NOMO-1 treated with dmso at 0.1 percent for 144 hours (cell line): ENCODE data around the gene KCNE3.

Source experiments
- DNase-seq: peaks from one replicate; lab custom pipeline; 2025; ENCODE audit not compliant: unreplicated experiment; lab: John Stamatoyannopoulos, UW

KCNE3 gene, protein sequence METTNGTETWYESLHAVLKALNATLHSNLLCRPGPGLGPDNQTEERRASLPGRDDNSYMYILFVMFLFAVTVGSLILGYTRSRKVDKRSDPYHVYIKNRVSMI

DNA sequence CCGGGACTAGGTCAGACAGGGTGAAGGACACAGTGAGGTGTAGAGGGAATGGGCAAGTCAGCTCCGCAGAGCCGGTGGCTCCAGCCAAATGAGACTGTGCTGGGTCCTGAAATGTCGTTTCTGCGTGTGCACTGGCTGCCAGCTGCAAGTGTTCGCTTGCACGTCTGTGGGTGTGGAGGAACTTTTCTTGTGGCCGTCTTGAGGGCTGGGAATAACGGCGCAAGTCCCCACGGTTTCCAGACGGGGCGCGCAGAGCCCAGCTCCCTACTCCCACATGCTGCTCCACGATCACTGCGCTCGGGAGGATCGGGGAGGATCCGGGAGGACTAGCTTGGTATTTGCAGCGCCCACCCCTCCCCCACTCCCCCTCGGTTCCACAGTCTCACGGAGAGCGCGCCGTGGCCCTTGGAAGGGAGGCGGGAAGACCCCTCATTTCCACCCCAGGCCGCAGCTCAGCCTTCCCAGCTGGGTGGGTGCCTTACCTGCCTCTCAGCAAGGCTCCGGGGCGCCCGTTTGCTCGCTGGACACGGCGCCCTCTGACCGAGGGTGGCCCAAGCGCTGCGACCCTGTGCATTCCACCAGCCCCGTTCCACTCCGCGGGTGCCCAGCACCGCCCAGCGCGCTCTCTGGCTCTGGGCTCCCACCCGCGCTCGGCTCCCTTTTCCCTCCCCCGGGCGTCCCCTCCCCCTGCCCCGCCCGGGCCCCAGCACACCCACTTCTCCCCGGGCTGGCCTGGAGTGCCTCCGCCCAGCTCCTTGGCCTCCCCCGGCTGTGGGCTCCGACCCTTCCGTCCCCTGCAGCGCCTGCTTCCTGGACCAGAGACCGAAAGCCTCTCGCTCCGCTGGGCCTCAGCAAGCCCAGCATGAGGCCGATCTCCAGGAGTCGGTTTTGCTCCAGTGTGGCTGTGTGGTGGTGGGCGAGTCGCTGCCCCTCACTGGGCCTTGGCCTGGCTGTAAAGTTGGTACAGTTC lies at the start of gene KCNE3:
KCNE3 (minus strand) TSS at position 634 of the 970 bp plus-strand sequence. CDS start 9,986 bp downstream, outside the sequence.
- no peak for DNase-seq

DNA sequence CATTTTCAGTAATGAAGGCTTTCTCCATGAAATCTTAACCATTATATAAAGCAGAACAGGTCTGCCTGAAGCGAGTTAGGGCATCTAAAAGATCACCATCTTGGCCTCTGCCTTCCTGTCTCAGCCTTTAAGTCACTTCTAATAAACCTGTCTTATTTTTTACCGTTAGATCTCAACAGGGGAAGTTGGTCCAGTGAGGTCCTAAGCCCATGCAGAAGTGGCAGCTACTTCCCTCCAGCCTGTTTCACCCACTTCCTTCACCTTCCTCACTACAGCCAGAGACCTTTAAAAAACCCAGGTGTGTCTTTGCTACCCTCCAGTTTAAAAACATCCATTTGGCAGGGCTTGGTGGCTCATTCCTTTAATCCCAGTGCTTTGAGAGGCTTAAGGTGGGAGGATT lies 40.2 kb upstream of the KCNE3 start:
- no peak for DNase-seq

DNA sequence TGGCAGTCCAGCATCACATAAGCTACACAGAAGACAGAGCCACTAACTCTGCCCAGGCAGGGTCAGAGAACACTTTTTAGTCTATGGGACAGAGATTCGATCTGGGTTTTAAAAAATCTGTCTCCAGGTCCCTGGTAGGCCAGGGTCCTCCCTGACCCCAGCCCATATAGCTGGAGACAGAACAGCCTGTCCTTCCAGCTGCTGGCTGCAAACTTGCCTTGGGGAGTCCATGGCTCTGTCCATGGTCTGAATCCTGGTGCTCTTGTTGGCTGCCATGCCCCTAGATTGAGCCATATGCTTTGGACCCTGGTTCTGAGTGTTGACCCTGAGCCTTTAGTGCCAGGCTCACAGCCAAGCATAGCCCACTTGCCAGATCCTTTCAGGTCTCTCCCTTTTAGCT lies 39.5 kb upstream of the KCNE3 start:
- no peak for DNase-seq

DNA sequence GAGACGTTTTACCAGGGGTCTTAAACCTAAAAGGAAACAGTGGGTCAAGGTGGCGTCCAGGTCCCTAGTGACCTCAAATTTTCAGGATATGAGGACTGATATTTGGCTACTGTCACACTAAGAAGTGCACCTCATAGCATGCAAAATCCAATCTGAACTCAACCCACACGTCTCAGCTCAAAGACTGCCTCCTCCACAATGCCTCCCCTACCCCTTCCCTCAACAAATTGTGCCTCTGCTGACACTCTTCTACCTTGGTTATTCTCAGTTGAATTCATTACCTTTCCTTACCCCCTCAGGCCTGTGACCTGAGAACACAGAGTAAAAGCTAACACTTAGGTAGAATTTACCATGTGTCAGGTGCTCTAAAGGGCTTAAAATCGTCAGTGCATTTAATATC lies 38.6 kb upstream of the KCNE3 start:
- DNase-seq, result no peak

DNA sequence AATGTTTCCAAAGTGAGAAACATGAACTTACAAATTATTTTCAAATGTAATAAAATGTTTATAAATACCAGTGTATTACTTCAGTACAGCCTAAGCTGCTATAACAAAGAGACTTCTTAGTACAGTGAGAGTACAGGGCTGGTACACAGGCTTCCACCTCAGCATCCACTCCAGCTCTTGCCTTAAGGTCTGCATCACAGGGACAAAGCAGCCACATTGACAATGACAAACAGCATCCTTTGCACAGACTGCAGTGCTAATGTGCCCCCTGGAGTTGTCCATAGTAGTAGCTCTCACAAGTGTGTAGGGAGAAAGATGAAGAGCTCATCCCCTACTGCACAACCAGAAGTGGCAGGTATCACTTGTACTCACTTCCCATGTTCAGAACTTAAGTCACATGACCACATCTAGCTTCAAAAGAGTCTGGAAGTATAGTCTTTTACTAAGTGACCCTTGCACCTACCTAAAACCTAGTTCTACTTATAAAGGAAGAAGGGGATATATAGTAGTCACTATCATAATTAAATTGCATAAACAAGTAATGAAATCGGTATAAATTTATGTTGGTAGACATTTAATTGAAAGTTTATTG lies 36.8 kb upstream of the KCNE3 start:
- no peak for DNase-seq

DNA sequence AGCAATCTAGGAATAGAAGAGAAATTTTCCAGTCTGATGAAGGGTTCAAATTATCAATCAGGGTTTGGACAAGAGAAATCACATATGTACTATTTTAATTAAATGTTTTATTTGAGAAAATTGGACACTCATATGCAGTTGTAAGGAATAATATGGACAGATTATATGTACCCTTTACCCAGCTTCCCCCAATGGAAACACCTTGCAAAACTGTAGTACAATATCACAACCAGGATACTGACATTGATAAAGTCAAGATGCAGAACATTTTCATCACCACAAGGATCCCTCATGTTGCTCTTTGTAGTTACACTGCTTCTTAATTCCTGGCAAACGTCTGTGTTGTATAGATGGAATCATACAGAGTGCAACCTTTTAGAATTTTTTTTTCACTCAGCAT lies 27.6 kb upstream of the KCNE3 start:
- no peak for DNase-seq

DNA sequence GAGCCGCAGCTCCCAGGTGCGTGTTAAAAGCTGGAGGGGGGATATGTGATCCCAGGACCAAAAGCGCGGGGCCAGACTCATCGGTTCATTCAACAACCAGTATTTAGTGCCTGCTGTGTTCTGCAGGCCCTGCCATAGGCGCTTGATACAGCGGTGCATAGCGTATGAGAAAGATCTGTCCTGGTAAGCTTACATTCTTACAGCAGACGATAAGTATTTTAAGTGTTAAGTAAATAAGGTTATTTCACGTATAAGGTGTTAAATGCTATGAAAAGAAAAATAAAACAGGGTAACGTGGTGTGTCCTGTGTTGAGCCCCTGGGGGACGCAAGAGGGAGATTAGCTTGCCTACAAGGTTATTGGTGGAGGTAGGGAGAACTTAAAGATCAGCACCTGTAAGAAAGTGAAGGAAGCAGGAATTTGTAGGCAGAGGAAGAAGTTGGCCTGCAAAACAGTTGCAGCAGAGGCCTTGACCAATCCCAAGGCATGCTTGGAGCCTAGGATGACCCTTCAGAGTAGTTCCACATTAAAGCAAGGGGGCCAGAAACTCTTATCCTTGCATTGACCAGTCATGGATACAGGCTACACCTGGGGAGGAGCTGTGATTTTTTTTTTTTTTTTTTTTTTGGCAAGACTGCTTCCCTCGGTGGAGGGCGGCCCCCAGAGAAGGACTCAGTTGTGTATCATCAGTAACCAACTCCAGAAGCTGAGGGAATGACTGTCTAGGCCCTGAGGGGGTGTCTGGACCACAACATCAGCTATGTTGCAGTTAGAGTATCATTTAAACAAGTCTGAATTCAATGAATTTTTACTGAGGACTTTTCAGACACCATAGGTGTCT lies 26.7 kb upstream of the KCNE3 start:
- no peak for DNase-seq

DNA sequence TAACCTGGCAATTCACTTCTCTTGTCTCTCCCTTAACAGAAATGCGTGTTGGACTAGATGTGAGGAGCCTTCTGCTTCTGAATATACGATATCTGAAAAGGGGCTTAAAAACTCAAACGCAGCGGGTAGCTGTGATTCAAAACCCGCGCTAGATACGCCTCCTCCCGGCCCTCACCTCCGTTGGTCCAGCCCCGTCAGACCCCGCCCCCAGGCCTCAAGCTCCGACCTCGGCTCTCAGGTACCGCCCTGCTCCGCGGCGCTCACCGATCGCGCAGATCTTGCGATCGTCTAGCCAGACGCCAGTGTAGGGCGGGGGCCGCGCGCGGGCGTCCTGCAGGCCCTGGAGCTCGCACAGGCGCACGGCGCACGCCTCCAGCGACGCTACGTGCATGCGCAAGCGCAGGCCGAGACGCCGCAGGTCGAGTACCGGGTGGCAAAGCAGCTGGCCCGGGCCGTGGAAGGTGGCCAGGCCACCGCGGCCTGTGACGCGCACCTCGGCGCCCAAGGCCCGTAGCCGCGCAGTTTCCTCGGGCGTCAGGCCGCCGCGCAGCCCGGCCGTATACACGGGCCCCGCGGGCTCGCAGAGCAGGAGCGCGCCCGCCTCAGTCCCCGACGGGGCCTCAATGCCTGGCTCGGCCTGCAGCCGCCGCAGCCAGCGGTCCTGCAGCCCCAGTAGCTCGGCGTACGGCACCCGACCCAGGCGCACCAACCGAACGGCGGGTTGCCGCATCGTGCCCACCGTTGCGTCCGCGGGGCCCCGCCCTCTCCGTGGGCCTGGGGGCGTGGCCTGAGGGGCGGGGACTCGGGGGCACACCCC lies 25.8 kb upstream of the KCNE3 start, which contains the start of gene LIPT2:
LIPT2 (minus strand) TSS at position 751 of the 817 bp plus-strand sequence; CDS start at position 730, 21 bp downstream.
- DNase-seq, result peak; percentile 98

DNA sequence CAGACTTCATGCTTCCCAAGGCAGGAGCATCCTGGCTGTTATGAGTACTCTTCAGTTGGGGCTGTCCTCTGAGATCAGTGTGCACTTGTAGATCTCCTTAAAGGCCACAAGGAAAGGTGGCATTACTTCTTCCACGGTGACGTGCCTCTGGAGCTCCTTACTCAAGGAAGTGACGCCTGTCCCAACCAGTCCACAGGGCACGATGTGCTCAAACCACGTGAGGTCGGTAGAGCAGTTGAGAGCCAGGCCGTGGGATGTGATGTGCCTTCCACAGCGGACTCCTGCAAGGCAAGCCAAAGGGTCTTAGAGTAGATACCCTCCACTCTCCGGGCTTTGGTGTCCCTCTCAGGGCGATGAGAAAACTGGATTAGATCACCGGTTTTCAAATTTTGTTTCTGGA lies 24.7 kb upstream of the KCNE3 start:
- DNase-seq, result no peak

DNA sequence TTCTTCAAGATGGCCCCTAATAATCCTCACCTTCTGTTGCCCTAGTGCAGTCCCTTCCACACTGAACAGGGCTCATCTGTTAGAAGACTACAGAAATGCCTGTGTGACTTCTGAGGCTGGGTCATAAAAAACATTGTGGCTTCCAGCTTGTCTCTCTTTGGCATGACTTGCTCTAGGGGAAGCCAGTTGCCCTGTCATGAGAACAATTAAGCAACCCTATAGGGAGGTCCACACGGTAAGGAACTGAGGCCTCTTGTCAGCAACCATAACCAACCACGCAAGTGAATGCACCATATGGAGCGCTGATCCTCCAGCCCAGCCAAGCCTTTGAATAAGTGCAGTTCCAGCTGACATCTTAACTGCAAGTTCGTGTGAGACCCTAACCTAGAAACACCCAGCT lies 23.6 kb upstream of the KCNE3 start:
- peak; percentile 16 for DNase-seq

DNA sequence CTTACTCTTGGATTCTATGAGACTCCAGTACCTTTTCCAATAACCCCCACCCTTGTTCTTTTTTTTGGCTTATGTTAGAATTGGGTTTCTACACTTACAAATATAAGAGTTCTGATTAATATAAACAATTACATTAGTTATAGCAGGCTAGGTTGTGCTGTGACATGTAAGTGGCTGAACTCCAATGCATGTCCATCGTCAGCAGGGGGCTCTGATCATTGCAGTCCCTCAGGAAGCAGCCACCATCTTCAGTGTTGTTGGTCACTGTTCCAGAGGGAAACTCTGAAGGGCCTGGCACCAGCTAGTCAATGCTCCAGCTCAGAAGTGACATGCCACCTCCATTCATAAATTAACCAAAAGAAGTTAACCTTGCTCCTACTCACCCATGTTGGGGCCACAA lies 20.5 kb upstream of the KCNE3 start:
- no peak for DNase-seq

DNA sequence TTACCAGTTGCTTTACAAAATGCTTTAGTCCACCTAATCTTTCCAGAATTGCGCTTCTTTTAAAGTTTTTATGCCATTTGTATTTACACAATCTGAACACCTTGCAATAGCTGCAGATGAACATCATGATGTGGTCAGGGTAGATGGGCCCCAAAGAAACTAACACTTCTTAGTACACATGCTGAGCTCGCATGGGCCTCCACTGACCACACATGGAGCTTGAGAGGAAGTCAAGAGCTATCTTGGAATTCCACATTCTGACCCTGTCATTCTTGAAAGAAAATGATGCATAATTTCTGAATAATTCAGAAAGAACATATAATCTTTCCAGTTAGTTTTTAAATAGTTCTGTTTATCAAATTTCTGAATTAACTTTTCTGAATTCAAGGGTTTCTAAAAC lies 18.5 kb upstream of the KCNE3 start:
- DNase-seq, result no peak

DNA sequence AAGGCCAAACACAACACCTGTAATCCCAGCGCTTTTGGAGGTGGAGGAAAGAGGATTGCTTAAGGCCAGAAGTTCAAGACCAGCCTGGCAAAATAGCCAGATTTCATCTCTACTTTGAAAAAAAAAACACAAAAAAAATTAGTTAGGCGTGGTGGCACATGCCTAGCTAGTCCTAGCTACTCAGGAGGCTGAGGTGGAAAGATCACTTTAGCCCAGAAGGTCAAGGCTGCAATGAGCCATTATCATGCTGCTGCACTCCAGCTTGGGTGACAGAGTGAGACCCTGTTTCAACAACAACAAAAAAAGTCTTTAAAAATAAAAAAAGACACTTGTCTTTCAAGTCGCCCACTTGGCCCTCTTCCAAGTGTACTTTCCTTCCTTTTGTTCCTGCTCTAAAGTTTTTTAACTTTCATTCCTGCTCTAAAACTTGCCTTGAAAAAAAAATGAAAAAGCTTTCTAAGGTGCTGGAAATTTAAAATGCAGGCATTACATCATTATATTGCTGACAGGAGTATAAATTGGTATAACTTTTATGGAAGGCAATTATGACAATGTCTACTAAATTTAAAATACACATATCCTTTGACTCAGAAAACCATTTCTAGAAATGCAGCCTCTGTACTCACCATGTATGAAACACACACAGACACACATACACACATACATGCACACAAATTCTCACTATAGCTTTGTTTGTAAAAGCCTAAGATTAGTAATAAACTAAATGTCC lies 13.5 kb upstream of the KCNE3 start:
- DNase-seq, result no peak

DNA sequence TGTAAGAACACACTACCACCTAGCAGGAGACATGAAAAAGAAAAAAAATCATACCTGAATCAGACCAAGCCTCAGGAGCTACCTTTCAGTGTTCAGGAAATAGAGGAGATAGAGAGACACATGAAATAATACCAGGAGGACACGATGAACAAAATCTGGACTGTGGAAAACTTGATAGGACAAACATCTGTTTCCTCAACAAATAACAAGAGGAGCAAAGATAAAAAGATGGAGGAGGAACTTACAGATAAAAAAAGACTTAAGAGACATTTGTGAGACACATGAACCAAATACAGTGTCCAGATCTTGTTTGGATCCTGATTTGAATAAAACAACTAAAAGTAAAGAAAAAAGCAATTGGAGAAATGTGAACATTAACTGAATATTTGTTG lies 12.4 kb upstream of the KCNE3 start:
- DNase-seq, result no peak

DNA sequence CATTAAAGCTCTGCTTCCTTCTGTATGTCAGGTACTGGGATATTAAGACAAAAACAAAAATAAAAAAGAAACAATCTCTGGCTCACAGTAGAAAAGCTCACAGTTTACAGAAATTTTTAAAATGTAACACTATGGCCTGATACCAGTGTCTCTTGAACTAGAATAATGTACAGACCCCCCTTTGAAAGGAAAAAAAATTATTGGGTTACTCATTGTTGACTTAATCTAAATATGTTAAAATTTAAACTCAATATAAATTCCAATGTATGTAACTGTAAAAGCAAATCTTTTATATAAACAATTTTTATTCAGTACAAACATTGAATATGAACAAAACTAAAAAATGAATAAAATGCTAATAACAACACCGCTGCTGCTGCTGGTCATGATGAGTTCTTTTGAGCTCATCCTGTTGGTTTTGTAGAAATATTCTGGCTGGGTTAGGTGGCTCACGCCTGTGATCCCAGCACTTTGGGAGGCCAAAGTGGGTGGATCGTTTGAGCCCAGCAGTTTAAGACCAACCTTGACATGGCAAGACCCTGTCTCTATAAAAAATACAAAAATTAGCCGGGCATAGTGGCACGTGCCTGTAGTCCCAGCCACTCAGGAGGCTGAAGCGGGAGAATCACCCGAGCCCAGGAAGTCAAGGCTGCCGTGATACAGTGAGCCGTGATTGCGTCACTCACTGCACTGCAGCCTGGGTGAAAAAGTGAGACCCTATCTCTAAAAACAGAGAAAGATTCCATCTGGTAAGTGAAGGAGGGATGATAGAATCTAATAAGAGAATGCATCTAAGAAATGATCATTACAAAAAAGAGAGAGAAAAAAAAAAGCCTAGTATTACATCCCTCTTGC lies 11.8 kb upstream of the KCNE3 start:
- no peak for DNase-seq

DNA sequence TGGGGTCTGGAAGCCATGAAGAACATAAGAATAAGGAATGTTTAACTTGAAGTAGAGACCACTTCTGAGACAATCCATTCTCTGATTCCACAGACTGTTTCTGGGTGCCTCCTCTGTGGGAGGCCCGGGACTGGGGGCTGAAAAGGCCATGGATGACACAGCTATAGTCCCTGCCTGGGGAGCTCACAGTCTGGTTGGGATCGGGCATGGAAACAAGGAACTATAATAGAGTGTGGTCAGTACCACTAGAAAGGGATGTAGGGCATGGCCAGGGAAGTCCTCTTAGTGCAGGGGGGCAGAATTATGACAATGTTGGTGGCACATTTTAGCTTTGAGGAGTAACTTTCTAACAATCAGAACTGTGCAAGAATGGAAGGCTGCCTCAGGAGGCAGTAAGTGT lies 9.2 kb upstream of the KCNE3 start:
- no peak for DNase-seq

DNA sequence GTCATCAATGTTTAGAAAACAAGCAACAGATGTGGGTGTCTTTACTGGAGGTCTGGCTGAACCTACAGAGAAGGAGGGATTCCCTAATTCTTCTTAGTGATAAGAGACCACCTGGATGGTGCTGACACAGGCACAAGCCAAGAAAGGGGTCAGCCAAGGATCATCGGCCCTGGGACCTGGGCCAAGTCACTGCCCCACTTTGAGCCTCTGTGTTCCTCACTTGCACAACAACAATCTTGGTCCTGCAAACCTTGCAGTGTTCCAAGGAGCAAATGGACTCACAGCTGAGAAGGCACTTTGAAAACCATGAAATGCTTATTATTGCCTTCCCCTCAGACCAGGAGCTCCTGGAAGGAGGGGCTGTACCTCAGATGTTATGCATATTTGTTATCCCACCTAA lies 7.0 kb upstream of the KCNE3 start:
- no peak for DNase-seq

DNA sequence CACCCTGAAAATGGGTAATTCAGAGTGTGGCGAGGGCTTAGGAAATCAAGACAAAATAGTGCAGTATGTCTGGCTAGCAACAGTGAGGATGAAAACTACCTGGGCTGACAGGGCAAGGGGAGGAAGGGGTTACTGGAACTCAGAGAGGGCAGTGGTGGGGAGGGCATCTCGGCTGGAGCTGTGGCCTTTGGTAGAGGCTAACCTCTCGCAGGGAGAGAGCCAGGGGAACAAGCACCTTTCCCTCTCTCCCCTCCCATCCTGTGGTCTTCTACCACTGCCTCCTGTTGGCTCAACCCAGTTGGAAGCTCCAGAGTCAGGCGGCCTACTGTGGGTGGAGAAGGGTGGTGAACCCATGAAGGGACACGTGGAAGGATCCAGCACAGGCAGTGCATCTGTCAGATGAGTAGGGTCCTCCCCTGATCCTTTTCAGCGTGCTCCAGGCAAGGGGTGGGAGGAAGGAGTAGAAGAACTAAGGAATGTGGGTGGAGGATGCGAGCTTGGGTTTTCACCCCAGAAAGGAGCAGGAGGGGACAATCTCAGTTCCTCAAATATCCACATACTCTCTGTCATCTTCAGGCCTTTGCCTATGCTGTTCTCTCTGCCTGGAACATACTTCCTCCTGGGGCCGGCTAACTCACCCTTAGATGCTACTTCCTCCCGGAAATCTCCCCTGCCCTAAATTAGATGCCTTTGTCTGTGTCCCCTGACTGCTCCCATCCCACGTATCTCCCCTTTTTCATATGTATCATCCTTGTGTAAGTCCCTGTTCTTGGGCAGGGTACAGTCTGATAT lies 6.2 kb upstream of the KCNE3 start:
- no peak for DNase-seq
